Activated T-cell treated with anti-CD3 and anti-CD28 coated beads for 1 hour (primary cell): ENCODE data around the gene RECK.
"Not testable (repeated sequence)": the region's sequence is repeated elsewhere in the genome, so short reads cannot be mapped to it uniquely, and the experiment has no call there.

Source experiments
- DNase-seq: peaks from one replicate; pipeline ENCODE4 v3.0.0-alpha.2; 2020; ENCODE audit warnings: low read depth

RECK gene, protein sequence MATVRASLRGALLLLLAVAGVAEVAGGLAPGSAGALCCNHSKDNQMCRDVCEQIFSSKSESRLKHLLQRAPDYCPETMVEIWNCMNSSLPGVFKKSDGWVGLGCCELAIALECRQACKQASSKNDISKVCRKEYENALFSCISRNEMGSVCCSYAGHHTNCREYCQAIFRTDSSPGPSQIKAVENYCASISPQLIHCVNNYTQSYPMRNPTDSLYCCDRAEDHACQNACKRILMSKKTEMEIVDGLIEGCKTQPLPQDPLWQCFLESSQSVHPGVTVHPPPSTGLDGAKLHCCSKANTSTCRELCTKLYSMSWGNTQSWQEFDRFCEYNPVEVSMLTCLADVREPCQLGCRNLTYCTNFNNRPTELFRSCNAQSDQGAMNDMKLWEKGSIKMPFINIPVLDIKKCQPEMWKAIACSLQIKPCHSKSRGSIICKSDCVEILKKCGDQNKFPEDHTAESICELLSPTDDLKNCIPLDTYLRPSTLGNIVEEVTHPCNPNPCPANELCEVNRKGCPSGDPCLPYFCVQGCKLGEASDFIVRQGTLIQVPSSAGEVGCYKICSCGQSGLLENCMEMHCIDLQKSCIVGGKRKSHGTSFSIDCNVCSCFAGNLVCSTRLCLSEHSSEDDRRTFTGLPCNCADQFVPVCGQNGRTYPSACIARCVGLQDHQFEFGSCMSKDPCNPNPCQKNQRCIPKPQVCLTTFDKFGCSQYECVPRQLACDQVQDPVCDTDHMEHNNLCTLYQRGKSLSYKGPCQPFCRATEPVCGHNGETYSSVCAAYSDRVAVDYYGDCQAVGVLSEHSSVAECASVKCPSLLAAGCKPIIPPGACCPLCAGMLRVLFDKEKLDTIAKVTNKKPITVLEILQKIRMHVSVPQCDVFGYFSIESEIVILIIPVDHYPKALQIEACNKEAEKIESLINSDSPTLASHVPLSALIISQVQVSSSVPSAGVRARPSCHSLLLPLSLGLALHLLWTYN

DNA sequence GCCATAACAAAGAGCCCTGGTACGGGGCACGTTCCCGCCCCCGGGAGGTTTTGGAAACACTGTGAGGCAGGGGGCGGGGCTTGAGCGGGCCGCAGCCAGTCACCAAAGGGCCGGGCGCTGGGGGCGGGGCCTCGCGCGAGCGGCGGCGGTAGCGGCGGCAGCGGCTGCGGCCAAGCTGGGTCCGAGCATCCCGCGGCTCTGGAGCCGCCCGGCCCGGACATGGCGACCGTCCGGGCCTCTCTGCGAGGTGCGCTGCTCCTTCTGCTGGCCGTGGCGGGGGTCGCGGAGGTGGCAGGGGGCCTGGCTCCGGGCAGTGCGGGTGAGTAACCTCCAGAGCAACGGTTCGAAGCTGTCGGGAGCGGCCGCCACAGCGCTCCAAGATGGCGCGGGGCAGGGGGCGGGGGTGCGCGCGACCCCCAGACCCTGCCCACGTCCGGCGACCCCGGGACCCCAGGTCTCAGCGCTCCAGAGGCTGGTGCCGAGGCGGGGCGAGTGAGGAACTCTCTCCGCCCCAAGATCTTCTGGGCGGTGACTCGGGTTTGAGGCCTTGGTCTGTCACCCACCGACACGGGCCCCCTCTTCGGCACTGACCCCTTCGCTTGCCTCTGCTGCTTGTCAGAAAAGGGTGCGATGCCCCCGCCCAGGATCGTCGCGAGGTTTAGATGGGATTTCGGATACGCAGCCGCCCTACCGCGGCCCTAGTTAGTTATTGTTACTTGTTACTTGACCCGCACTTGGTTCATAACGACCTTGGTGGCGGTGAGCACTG is at the start of gene RECK:
RECK (plus strand) TSS at position 134 of the 769 bp plus-strand sequence; CDS start at position 220, 86 bp downstream.
- DNase-seq: peak; percentile 87

DNA sequence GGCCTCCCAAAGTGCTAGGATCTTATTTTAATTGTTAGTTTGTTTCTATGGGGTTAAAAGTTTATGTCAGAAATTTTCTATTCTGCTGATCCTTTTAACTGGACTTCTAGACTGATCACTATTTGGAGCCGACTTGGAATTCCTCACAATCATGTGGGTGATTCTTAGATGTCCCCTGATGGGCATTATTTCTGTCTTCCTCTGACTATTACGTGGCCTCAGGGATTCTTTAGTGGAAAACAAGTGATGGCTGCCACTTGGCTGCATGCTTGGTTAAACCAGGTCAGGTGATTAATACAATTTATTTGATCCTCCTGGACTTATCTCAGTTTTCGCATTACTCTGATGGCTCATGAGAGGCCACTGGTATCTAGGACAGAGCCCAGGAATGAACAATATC is 46.6 kb upstream of the RECK start:
- no peak for DNase-seq

DNA sequence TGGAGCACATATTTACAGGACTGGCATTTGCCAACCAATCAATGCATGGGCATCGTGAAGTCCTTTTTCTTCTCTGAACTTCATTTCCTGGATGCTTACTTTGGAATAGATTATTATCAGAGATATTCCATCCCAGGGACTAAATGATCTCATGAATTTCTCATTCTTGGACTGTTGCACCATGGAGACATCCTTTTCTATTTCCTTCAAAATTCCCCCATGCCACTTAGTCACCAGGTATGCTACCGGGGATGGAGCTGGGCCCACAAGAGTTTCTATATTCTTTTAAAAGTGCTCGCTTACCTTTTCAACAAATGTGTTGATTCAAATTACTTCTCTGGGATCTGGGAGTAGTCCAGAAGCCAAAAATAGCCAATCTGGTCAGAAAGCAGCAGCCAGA is 43.6 kb upstream of the RECK start:
- DNase-seq: not testable (repeated sequence)

DNA sequence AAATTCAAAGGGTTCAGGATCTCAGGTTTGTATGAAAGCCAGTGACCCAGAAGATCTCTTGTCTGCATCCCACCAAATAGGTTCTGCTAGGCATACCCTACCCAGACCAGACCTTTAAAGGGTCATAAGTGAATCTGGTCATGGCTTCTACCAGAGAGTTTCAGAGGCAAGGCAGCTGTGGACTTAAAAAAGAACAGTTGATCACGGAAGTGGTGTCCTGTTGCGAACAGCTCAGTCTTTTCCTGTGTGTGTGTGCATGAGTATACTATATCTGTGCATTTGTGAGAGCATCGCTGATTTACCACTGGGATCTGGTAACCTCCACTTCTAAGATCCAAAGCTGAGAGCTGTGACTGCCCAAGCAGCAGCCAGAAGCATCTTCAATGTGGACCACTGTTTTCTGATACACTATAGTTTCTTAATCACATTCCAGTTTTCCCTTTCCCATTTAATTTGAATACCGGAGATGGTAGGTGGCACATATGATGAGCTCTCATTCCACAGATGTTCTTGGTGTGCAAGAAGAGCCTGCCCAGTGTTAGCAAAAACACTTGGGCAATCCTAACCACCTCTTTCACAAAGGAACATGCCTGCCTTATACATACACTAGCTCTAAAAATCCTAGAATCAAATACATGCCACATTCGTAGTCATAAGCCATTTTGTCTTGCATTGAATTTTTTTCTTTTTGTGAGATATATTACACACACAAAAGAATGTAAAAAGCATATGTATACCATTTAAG is 42.6 kb upstream of the RECK start:
- DNase-seq: no peak

DNA sequence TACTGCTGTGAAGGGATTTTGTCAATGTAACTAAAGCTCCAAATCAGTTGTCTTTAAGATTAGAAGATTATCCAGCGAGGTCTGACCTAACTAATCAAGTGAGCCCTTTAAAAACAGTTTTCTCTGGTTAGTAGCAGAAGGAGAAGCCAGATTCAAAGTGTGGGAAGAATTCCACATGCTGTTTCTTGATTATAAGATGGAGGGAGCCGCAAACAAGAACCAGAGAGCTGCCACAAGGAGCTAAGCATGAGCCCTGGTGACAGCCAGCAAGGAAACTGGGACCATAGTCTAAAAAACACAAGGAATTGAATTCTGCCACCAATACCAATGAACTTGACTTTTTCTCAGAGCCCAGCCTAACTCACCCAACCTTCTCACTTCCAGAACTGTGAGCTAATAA is 41.8 kb upstream of the RECK start:
- DNase-seq: no peak

DNA sequence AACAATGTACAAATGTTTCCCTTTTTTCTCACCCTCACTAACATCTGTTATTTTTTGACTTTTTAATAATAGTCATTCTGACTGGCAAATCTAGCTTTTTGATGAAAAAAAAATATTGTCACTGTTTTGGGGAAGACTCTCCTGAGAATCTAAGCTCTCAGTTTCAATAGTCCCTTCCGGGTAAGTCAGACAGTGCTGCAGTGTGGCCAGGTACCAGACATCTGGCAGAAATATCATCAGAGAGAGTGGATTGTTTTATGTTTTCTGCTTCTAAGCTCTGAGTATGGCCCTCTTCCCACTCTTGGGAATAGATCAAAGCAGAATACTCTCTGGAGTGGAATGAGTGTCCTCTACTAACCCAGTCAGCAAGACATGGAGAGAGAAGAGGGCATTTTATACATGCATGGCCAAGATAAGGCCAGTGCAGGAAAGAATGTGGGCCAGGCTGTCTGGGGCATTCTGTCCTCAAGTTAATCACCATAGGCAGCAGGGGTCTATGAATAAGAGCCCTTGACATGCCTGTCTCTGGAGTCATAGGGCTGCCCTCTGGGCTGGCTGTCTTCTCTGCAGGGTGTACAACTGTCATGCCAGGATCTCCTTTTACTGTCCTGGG is 40.2 kb upstream of the RECK start:
- no peak for DNase-seq

DNA sequence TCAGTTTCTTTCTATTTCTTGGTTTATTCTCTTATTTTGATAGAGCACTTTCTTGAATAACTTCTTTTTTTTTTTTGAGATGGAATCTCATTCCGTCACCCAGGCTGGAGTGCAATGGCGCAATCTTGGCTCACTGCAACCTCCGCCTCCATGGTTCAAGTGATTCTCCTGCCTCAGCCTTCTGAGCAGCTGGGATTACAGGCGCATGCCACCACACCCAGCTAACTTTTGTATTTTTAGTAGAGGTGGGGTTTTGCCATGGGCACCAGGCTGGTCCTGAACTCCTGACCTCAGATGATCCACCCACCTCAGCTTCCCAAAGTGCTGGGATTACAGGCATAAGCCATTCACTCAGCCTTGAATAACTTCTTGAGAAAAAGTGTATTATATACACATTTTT is 39.7 kb upstream of the RECK start:
- DNase-seq: not testable (repeated sequence)

DNA sequence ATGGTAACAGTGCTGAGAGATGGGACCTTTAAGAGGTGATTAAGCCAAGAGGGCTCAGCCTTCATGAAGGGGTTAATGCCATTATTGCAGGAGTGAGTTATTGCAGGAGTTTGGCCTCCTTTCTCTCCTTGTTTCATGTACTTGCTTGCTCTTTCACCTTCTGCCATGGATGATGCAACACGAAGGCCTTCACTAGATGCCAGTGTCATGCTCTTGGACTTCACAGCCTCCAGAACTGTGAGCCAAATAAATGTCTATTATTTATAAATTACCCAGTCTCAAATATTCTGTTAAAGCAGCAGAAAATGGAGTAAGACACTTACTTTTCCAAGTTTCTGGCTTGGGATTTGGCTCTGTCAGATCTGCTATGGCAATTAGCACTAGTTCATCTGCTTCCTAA is 38.4 kb upstream of the RECK start:
- DNase-seq: no peak

DNA sequence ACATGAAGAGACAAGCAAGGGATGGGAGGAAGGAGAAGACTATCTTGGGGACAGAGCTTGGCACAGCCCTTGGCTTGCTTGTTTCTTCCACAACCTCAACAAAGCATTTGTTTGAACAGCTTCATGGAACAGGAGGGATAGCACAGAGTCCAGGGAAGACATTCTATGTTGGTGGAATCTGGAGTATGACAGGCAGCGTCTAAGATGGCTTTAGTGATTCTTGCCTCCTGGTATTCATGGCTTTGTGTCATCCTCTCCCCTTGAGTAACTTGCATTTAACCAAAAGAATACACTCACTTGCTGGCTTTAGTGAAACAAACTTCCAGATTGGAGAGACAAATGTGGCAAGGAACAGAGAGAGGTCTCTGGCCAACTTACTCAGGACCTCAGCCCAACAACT is 30.8 kb upstream of the RECK start:
- no peak for DNase-seq

DNA sequence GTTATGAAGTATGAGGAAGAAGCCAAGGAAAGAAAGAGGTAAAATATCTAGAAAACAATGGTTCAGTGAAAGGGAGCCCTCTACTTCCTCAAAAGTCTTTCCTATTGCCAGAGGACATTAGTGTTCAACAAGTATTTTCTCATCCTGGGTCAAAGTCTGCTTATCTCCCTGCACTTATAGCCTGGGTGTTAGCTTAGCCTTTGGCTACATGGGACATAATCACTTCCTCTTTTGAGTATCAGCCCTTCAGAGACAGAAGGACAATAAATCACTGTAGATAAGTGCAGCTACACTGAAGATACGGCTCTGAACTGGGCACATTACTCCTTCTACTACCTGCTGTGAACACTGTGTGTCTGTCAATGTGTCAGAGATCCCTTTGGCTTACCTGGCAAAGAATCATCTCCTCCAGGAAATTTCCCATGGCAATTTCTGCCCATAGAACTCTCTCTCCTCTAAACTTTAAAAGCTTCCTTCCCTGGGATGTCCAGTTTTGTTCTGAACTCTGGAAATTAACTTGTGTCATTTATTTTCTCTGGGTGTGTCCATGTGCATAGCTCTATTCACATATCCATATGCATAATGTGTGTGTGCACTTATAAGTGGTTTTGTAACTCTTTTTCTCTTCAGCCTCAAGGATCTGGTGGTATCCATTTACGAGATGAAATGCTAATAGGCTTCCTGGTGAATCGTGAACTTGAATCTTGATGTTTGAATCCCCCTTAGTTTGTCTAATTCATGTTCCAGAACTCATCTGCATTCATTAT is 30.0 kb upstream of the RECK start:
- no peak for DNase-seq

DNA sequence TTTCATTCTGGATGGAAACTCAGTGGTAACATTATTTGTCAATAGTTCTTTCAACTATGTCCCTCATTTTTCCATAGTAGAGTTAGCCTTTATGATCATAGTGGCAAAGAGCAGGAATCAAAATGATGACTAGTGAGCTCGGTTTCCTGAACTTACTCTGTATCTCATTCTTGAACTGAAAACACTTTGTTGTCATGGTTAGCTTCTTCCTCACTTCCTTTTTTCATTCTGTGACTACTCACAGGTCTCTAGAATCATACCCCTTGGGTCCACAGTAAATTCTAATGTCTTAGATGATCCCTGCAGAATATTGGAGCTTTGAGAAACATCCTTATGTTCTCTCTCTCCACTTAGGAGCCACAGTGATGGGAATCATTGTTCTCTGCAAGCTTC is 29.4 kb upstream of the RECK start:
- DNase-seq: no peak

DNA sequence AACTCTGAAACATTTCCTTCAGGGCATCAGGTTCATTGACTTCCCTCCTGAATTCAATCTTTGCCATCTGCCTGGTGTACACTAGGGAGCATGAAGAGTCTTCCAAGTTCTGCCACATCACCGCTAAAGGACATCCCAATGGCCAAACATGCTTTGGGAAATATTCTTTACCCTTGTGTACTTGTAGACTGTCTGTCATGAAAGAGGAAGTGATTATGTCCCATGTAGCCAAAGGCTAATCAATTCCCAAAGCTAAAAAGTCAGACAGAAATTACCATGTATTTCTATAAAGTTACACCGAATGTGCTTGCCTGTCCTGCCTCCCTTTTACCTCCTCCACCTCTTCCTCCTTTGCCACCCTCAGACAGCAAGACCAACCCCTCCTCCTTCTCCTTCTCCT is 28.9 kb upstream of the RECK start:
- DNase-seq: no peak

DNA sequence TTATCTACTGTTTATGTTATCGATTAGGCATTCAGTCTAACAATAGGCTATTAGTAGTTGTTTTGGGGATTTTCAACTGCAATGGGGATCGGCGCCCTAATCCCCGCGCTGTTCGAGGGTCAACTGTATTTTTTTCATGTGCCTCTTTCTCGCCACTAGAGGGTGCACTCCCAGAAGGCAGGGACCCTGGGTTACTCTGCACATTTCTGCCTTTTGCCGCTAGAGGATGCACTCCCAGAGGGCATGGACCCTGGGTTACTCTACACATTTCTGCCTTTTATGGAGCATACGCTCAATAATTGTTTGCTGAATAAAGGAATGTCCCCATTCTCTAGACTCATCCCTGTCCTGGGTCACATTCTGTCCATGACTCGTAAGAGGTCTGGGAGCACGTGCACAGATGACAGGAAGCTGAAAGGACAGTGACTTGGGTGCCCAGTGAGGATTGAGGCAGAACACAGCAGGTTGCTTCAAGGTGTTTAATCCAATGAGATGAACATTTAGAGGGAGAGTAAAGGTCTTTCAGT is 27.9 kb upstream of the RECK start:
- peak; percentile 56 for DNase-seq

DNA sequence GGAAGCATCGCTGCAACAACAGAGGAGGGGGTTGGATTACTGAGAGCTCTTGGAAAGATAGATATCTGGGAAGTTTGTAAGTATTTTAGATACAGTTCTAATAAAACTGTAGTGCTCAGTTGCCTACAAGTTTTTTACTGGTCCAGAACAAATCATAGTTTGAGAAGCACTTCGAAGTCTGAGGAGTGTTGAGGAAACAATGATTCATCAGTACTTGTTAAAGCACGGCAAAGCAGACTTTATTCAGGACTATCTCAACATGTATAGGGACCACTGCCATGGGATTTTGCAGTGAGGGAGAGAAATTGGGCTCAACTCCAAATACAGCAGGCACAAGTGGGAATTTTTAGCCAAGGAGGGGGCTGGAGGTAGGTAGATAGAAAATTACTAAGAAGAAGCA is 25.3 kb upstream of the RECK start:
- no peak for DNase-seq

DNA sequence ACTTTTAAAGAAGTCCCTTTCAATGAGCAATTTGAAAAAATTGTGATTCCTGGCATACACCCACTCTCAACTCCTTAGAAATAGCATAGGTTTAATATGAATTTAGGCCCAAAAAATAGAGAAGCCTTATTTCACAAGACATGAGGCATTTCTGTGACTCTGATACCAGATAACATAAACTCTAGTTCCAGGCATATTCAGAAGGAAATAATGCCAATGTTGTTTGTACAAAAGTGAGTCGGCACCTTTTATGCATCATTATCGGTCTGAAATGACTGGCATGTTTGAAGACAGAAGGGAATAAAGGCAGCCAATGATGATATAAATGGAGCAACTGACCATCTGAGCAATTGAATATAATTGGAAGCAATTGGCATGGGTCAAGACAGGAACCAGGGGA is 19.4 kb upstream of the RECK start:
- DNase-seq: no peak

DNA sequence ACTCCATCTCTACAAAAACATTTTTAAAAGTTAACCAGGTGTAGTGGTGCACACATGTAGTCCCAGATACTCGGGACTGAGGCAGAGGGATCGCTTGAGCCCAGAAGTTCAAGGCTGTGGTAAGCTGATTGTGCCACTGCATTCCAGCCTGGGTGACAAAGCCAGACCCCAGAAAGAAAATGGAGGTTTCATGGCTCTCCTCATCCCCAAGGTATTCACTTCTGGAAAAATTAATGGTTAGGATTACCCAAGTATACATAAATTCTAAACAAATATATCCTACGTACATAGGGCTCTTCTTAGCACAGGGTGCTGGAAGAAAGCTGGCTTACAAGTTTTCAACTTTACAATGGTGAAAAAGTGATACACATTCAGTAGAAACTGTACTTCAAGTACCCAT is 18.6 kb upstream of the RECK start:
- DNase-seq: no peak

DNA sequence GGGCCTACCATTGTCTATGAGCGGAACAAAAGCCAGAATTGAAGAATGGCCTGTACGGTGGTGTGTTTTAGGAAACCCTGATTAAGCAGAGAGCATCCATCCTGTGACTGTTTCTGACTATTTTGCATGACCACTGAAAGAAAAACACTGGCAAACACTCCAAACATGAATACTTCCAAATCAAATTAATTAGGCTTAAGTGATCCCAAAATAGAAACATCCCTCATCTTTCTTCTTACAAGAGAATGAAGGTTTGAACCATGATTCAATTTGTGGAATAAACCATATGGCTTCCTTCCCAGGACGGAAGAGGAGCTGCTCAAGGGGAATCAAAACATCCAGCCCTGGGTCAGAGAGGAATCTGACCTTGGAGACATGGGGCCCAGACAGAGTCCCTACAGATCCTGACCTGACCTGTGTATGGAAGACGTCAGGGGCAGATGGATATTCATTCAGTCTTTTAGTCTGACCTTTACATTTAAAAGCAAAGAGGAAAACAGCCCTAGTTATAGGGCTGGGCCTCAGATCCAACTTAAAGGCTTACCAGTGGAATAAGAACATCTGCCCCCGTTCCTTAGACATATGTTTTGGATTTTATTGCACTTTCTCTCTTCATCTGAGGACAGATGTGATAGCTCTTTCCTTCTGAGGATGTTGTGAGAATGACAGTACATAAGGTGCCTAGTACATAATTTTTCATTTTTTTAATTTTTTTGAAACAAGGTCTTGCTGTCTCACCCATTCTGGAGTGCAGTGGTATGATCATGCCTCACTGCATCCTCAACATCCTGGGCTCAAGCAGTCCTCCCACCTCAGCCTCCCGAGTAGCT is 17.6 kb upstream of the RECK start:
- no peak for DNase-seq

DNA sequence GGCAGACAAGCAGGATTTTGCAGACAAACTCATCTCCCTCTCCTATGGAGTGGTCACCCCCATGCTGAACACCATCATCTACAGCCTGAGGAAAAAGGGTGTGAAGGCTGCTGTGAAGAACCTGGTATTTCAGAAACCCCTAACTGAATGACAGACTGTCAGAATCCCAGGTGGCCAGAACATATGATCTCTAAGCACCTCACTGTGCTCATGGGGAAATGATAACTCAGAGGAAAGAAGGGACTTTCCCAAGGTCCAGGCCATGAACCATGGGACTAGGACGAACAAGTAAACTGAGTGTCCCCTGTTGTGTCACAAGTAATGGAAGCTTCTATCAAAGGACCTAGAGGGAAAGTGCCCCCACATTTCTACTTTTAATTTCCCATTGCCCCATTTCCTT is 14.7 kb upstream of the RECK start:
- DNase-seq: no peak
